NCI-H446 treated with DMSO at 0.1 percent for 48 hours (cell line): ENCODE data around the gene PLD5.
A peak's percentile ranks its signal among the peaks of the same experiment; 100 is the strongest.
"Not testable (repeated sequence)": the region's sequence is repeated elsewhere in the genome, so short reads cannot be mapped to it uniquely, and the experiment has no call there.

Experiments
- DNase-seq: peaks from one replicate; lab custom pipeline; 2025; lab: John Stamatoyannopoulos, UW

Gene PLD5

GRCh38 chr1:242426271-242426905, 98.1 kb downstream of the PLD5 start:
- no peak for DNase-seq

GRCh38 chr1:242425232-242425631, 99.3 kb downstream of the PLD5 start:
- no peak for DNase-seq

GRCh38 chr1:242416657-242417056, 107.8 kb downstream of the PLD5 start:
- DNase-seq = no peak

GRCh38 chr1:242412921-242413320, 111.6 kb downstream of the PLD5 start:
- DNase-seq = no peak

GRCh38 chr1:242411901-242412300, 112.6 kb downstream of the PLD5 start:
- DNase-seq = no peak

GRCh38 chr1:242405947-242406346, 118.5 kb downstream of the PLD5 start:
- no peak for DNase-seq

- DNase-seq = no peak
Measured at GRCh38 chr1:242404296-242404695, 120.2 kb downstream of the PLD5 start.

- DNase-seq = no peak
Measured at GRCh38 chr1:242402956-242403355, 121.5 kb downstream of the PLD5 start.

- no peak for DNase-seq
Measured at GRCh38 chr1:242401937-242402336, 122.6 kb downstream of the PLD5 start.

- no peak for DNase-seq
Measured at GRCh38 chr1:242398351-242398750, 126.1 kb downstream of the PLD5 start.

- DNase-seq = no peak
Measured at GRCh38 chr1:242391896-242392295, 132.6 kb downstream of the PLD5 start.

GRCh38 chr1:242376121-242376520, 148.4 kb downstream of the PLD5 start:
- DNase-seq = not testable (repeated sequence)

GRCh38 chr1:242350446-242350845, 174.1 kb downstream of the PLD5 start:
- DNase-seq = not testable (repeated sequence)

- no peak for DNase-seq
Measured at GRCh38 chr1:242349636-242350035, 174.9 kb downstream of the PLD5 start.

- peak; percentile 9 for DNase-seq
Measured at GRCh38 chr1:242330865-242331264, 193.6 kb downstream of the PLD5 start.

- DNase-seq = not testable (repeated sequence)
Measured at GRCh38 chr1:242327381-242327780, 197.1 kb downstream of the PLD5 start.

- not testable (repeated sequence) for DNase-seq
Measured at GRCh38 chr1:242321981-242322380, 202.5 kb downstream of the PLD5 start.

GRCh38 chr1:242318140-242318539, 206.4 kb downstream of the PLD5 start:
- DNase-seq = peak; percentile 12

GRCh38 chr1:242314865-242315264, 209.6 kb downstream of the PLD5 start:
- DNase-seq = peak; percentile 31

GRCh38 chr1:242314085-242314649, 210.3 kb downstream of the PLD5 start:
- DNase-seq = peak; percentile 80

GRCh38 chr1:242308681-242309080, 215.8 kb downstream of the PLD5 start:
- DNase-seq = not testable (repeated sequence)

GRCh38 chr1:242293781-242294180, 230.7 kb downstream of the PLD5 start:
- DNase-seq = not testable (repeated sequence)

- DNase-seq = not testable (repeated sequence)
Measured at GRCh38 chr1:242288067-242288466, 236.4 kb downstream of the PLD5 start.
